Calu3 (cell line): ENCODE results near the gene DMRT1. TPM values are rescaled to one million over a fixed set of nuclear protein-coding genes. Genes with fewer than 3 reads are reported as not detected.

ENCODE experiments used
- BruUV-seq: library from RNA; stranded (reverse); fragments of 400-500 nt; replicated peaks from 2 replicates; lab custom pipeline; 2021; lab: Mats Ljungman, UMichigan
- CTCF ChIA-PET: fragments of 300-600 bp; sonication (Branson Sonifier 250); formaldehyde crosslinking; loops from one replicate; lab custom pipeline; 2022; ENCODE audit warnings: antibody characterized with exemption; lab: Charles Lee
- DNase-seq: peaks from one replicate; pipeline ENCODE4 v3.0.0; 2022
- H3K27ac Mint-ChIP-seq: one replicate; pipeline ENCODE4 v1.8.0; 2022; ENCODE audit warnings: mixed read lengths; ENCODE audit not compliant: unreplicated experiment
- H3K27me3 Mint-ChIP-seq: one replicate; pipeline ENCODE4 v1.8.0; 2022; ENCODE audit warnings: mixed read lengths; ENCODE audit not compliant: unreplicated experiment
- H3K36me3 Mint-ChIP-seq: one replicate; pipeline ENCODE4 v1.8.0; 2022; ENCODE audit warnings: mild to moderate bottlenecking, moderate library complexity, mixed read lengths; ENCODE audit not compliant: insufficient read depth, unreplicated experiment
- H3K4me1 Mint-ChIP-seq: one replicate; pipeline ENCODE4 v1.8.0; 2022; ENCODE audit warnings: mild to moderate bottlenecking, low read depth, mixed read lengths; ENCODE audit not compliant: unreplicated experiment
- H3K4me3 Mint-ChIP-seq: one replicate; pipeline ENCODE4 v1.8.0; 2022; ENCODE audit warnings: mild to moderate bottlenecking, low read depth, moderate library complexity, mixed read lengths; ENCODE audit not compliant: unreplicated experiment
- H3K9me3 Mint-ChIP-seq: one replicate; pipeline ENCODE4 v1.8.0; 2022; ENCODE audit warnings: low read depth, mixed read lengths; ENCODE audit not compliant: unreplicated experiment
- CTCF ChIP-seq: fragments of 200-600 bp; IDR thresholded peaks from one replicate; pipeline ENCODE4 v1.8.0; 2022; ENCODE audit warnings: antibody characterized with exemption; ENCODE audit not compliant: unreplicated experiment
- intact Hi-C: fragments of 100-400 bp; cut with micrococcal nuclease; formaldehyde crosslinking; loops from one replicate; pipeline ENCODE4 v1.10.0; 2022; ENCODE audit not compliant: unreplicated experiment
- total RNA-seq: library from RNA; stranded (reverse); gene quantifications from 2 replicates; pipeline ENCODE4 v1.2.3, GENCODE V29; 2022

DMRT1 gene
- total RNA-seq, 1 experiment from 2014 or later: not detected

- intact Hi-C loops: no loop called here
- no TSS peak for BruUV-seq
- H3K4me3 Mint-ChIP-seq: no peak overlapping the region
- no peak for DNase-seq
- TF ChIP-seq CTCF: no peak
- CTCF ChIA-PET: interaction anchor here (1.2 kb wide), 1 partner anchor 18 kb away, joined by 4 read pairs; no protein-coding TSS in a partner anchor
- H3K36me3 Mint-ChIP-seq: no peaks in the 10 kb centered on the region
- H3K27me3 Mint-ChIP-seq: peaks cover 14% of the 10 kb centered on the region
- no peaks in the 10 kb centered on the region for H3K4me1 Mint-ChIP-seq
- no peak overlapping the region for H3K27ac Mint-ChIP-seq
- H3K9me3 Mint-ChIP-seq: no peaks in the 10 kb centered on the region
Observed at GRCh38 chr9:948497-948896, 107.0 kb downstream of the DMRT1 start.

- DNase-seq: no peak
- Mint-ChIP-seq H3K27me3 (peaks cover 8% of the 10 kb centered on the region), H3K36me3 (no peaks in the 10 kb centered on the region), H3K9me3 (no peaks in the 10 kb centered on the region), H3K4me3 (no peak overlapping the region), H3K4me1 (no peaks in the 10 kb centered on the region), H3K27ac (no peak overlapping the region)
- intact Hi-C loops: no loop called here
- TF ChIP-seq CTCF: no peak
- CTCF ChIA-PET: no interaction called here
- BruUV-seq: no TSS peak
Observed at GRCh38 chr9:950139-950538, 108.6 kb downstream of the DMRT1 start.

GRCh38 chr9:952546-952945, 111.0 kb downstream of the DMRT1 start:
- no TSS peak for BruUV-seq
- intact Hi-C loops: no loop called here
- no peak for DNase-seq
- H3K36me3 Mint-ChIP-seq: no peaks in the 10 kb centered on the region
- H3K4me1 Mint-ChIP-seq: no peaks in the 10 kb centered on the region
- CTCF ChIA-PET: no interaction called here
- H3K27me3 Mint-ChIP-seq: peaks cover 8% of the 10 kb centered on the region
- TF ChIP-seq CTCF: no peak
- H3K9me3 Mint-ChIP-seq: no peaks in the 10 kb centered on the region
- no peak overlapping the region for H3K27ac Mint-ChIP-seq
- H3K4me3 Mint-ChIP-seq: no peak overlapping the region

GRCh38 chr9:959105-959504, 117.6 kb downstream of the DMRT1 start:
- Mint-ChIP-seq H3K27ac (no peak overlapping the region), H3K27me3 (peaks cover 34% of the 10 kb centered on the region), H3K4me3 (no peak overlapping the region), H3K4me1 (no peaks in the 10 kb centered on the region), H3K36me3 (no peaks in the 10 kb centered on the region), H3K9me3 (no peaks in the 10 kb centered on the region)
- no peak for DNase-seq
- intact Hi-C loops: no loop called here
- no TSS peak for BruUV-seq
- CTCF ChIA-PET: no interaction called here
- TF ChIP-seq CTCF: no peak
